ENCODE measurements around the gene KRTAP5-2.

The KRTAP5-2 gene

DNA sequence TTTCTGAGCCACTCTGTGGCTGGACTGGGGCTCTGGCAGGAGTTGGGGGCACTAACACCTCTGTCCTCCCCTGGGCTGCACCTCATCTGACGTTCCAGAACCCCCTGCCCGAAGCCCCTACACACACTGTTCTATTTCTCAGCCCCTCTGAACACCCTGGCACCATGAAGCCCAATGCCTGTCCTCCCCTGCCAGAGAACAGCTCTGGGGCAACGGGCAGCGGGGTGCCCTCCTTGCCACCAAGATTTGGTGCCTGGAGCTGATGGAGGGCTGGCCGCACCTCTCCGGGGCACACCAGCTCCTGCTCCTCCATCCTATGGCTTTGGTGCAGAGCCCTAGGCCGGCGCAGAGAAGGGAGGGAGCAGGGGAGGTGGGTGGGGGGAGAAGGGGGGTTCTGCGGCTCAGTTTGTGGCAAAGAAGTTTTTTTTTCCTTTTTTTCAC lies 42.4 kb downstream of the KRTAP5-2 start:
- DNase-seq (ENCODE audit: low read depth): no peak

DNA sequence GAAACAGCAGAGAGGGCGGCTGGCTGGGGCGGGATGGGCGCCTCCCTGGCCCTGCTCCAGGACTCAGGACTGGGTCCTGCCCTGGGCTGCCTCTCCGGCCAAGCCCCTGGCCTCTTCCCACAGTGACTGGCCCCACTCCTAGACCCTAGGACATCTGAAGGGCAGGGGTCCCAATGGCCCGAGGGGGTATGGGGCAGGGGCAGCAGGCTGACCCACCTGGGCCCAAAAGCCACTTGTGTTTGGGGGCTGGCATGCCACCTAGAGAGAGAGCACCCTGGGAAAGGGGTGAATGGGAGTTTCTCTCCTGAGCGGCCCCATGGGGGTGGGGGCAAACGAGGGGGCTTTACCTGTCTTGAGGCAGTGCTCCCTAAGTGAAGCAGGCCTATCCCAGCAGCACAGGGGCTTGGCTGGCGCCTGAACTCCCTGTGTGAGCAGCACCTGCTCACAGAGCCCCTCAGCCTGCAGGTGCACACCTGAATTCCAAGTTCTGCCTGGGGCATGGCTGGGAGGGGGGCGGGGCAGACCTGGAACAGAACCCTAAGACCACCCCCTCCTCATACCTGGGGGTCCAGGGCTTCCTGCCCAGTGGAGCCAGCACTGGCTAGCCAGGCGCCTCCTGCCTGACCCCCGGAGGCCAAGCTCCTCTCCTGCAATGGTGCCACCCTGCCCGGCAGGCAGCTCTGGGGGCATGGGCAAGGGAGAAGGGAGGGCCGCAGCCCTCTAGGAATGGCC lies 42.9 kb downstream of the KRTAP5-2 start:
- no peak for DNase-seq (ENCODE audit: low read depth)

DNA sequence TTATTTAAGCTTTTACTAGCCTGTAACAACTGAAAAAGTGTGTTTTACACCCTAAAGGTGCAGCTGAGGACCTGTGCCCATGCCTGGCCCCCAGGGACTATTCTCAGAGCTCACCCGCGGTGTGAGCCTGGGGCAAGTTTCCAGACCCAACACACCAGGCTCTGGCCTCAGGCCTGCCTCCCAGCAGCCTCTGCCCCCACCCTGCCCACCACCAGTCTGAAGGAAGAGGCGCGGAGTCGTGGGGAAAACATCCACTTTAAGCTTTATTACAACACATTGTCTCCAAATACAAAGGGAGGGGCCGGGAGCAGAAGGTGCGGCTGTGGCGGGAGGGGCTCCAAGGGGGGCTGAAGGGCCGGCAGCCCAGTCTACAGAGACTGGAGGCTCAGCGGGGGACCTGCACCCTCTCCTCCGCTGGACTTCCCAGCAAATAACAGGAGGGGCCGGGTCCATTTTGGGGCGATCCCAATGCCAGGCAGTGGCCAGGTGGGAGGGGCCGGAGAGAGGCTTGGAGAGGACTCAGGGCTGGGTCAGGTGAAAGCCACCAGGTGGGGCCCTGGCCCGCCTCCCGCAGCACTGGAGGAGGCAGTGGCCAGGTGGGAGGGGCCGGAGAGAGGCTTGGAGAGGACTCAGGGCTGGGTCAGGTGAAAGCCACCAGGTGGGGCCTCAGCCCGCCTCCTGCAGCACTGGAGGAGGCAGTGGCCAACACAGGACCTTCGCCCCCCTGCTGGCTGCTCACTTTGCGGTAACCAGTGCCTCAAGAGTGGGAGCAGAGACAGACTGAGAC lies 44.1 kb downstream of the KRTAP5-2 start:
- DNase-seq (ENCODE audit: low read depth): no peak

DNA sequence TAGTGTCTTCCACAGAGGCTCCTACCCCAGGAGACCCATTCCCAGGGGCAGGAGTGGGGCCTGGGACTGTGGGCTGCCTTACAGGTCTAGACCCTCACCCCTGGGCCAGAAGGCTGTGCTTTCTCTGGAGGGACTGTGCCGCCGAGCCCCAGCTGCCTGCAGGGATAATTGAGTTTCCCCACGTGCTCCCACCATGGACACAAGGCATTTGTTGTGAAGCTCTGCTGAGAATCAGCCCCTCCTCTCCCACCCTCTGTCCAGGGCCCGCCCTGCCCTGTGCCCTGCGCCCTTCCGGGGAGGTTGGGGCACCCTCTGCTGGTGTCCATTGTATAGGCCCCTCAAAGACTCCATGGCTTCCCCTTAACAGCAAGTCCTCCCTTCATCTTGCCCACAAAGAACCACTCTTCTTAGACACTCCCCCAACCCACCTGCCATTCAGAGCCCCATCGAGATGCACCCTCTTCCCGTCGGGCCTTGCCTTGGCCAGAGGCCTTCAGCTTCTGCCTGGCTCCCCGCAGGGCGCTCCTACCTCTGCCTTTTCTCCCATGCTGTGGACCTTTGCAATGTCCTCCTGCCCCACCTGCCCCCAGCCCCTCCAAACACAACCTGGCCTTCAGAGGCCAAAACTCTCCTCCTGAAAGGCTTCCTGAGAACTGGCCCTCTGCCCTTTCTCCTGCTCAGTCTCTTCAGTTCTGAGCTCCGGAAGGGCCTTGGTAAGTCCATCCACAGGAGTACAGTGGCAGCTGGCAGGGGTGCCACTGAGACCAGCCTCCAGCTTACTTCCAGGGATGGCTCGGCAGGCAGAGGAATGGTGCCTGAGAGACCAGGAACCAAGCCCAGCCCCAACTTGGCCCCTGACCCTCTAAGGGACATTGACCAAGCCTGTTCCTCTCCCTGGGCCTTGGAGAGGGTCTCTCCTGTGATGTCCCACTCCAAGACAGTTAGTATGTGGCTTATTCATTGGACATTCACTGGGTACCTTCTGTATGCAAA lies 48.5 kb downstream of the KRTAP5-2 start:
- DNase-seq (ENCODE audit: low read depth): no peak

DNA sequence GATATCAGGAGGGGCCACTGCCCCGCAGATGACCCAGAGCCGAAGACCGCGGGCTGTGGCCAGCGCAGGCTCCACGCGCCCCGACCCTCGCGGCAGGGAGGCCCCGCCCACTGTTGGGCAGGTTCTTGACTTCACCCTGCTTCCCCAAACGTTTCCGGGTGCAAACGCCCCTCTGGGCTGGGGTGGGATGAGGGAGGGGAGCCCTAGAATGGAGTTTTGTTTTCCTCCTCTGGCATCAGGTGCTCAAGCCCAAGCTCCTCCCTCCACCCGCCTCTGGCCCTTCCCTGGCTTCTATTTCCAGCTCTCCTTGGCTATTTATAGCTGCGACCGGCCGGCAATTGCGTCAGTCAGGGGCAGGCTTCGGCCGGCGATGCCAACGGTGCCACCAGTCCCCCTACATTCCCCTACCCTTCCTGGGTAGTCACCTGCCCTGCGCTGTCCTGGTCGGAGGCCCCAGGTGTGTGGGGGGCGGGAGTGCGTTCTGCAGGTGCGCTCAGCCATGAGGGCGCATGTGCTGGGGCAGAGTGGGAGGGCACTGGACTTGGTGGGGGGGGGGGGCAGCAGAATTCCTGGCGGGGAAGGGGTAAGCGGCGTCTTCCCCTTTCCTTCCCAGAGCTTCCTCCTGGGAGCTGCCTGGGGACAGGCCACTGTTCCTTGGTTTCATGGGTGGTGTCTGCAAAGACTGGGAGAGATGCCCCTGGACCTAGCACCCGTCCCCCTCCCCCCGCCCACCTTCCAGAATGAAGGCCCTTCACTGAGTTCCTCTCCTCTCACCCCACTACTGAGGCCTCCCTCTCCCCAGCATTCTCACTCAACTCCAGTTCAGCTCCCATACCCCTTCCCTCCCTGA lies 49.6 kb downstream of the KRTAP5-2 start:
- peak; percentile 37 for DNase-seq (ENCODE audit: low read depth)

DNA sequence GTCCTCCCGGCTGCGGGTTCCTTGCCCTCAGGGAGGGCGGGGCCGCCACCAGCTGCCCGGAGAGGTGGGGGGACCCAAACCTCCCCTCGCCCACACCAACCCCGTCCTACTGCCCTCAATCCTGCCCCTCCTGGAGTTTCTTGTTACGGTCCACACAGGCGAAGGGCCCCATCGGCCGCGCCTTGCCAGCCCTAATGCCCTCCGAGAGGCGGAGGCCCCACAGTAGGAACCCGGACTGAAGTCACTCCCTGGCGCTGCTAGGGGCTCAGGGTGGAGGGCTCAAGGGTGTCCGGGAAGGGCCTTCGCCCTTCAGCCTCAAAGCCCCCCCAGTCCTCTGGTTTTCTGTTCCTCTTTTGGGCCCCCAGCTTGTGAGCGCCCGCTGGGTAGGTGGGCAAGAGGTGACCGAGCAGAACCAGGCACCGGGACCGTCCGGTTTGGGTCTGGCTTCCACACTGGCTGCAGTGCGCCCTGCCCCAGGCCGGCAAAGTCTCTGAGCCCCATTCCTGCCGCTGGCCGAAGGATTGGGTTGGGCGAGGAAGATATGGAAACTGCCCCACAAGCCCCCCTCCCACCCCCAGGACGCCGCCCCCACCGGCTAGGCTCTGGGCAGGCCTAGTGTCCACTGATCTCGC lies 50.5 kb downstream of the KRTAP5-2 start:
- DNase-seq (ENCODE audit: low read depth): no peak

Data from amniotic epithelial cell (primary cell).